Measurements from ENCODE around the gene AHCYL1.

Gene AHCYL1

DNA sequence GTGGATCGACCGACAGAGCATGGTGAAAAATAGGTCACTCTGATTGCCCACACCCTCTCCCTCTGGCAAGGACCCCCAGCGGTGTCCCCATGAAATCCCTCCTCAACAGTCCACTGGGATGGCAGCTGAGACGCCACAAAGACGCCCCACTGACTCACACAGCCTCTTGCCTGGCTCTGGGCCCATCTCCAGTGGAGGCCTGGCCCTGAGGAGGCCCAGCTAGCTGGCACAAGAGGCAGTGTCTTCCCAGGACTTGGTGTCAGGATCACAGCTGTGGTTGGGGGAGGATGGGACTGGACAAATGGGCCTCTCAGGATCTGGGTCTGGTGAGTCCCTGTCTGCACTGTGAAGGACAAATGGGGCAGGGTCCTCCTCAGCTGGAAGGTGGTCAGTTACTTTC lies 81.3 kb downstream of the AHCYL1 start:
- no peak for DNase-seq

DNA sequence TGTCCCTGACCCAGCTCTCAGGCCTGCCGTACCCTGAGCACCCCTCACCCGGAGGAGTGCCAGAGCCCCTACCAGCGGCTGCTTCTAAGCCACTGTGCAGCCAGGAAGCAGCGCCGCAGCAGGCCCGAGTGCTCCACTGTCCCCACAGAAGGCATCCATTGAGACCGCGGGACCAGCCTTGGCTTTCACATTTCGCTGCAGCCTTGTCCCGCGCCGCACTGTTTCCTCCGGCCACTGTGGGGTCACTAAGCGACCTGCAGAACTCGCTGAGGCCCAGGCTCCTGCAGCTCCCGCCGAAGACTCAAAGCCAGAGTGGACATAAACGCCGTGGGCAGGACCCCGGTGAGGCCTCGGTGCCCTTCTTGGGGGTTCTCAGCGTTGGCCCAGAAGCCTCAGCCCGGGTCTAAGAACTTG lies 82.9 kb downstream of the AHCYL1 start:
- no peak for DNase-seq

- DNase-seq: no peak
These were observed 83.5 kb downstream of the AHCYL1 start for GRCh38 chr1:110067893-110068645.

DNA sequence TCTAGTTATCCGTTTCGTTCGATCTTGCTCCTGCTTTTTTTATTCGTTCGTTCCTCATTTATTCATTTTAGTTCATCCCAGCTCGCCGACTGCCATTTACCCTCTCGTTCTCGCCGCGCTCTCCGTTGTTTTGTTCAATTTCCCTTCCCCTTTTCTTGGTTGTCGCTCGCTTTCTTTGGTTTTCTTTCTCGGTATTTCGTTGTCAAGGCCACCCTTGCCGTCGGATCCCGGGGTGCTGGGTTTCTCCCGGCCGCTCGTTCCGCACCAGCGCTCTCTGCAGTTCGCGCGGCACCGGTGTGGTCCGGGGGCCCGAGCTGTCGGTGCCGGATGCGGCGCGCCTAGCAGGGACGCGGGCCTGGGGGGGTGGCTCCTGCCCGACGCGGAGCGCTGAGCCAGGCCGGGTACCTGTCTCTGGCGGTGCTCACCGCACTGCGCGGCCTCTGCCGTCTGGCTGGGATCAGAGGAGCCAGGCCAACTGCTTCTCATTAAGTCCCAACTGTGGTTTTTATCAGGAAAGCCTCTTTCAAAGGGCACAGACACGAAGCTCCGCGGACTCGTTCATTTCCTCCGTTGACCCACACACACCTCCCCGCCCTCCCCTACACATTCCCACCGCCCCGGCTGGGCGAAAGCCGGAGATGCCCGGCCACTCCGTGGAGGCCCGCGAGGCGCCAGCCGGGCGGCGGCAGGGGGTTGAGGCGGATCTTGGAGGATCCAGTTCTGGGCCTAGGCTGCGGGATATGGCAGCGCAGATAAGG lies 84.3 kb downstream of the AHCYL1 start:
- DNase-seq: no peak

DNA sequence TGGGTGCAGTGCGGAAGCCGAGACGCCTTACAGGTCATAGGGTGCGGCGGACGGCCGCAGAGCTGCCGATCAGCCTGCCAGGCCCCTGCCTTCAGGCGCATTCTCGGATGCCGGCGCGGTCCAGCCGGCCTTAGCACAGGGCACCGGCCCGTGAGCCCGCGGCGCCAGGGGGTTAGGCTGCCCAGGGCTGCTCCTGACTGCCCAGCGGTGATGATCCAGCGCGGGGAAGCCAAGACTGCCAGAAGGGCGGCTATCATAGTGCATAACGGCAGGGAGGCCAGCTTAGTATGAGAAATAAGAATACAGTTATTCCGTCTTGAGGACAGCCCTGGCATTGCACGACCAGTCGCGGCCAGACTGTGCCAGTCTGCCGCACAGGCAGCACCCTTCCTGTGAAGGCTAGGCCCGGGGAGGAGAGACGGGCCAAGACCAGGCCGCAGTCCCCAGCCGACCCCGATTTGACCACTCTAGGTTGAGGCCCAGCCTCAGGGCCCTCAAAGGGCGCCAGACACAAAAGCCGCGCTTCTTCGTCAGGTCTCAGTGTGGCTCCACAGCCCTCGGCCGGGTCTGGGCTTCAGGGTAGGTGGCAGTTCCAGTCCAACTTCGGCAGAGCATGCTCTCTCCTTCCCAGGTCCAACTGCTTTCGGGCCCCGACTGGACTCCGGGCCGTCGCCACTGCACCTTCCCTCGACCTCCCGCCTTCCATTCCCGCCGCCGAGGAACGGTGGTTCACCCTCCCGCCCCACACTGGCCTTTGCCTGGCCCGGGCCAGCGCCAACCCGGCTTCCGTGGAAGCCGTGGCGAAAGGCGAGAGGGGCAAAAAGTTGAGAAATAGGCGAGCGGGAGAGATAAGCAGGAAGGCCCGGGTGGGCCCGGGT lies 85.1 kb downstream of the AHCYL1 start:
- no peak for DNase-seq

GRCh38 chr1:110070282-110070669 lies 85.7 kb downstream of the AHCYL1 start:
- DNase-seq: no peak

GRCh38 chr1:110070671-110071242 lies 86.2 kb downstream of the AHCYL1 start, which contains the start of gene ALX3:
Gene ALX3, minus strand, starts transcription at chr1:110070672. Its CDS starts 60 bp downstream, at chr1:110070612.
- DNase-seq: no peak

Measured in cortex of kidney (tissue), 1 donor.